ENCODE data around the gene CLCN2.

Gene CLCN2

DNA sequence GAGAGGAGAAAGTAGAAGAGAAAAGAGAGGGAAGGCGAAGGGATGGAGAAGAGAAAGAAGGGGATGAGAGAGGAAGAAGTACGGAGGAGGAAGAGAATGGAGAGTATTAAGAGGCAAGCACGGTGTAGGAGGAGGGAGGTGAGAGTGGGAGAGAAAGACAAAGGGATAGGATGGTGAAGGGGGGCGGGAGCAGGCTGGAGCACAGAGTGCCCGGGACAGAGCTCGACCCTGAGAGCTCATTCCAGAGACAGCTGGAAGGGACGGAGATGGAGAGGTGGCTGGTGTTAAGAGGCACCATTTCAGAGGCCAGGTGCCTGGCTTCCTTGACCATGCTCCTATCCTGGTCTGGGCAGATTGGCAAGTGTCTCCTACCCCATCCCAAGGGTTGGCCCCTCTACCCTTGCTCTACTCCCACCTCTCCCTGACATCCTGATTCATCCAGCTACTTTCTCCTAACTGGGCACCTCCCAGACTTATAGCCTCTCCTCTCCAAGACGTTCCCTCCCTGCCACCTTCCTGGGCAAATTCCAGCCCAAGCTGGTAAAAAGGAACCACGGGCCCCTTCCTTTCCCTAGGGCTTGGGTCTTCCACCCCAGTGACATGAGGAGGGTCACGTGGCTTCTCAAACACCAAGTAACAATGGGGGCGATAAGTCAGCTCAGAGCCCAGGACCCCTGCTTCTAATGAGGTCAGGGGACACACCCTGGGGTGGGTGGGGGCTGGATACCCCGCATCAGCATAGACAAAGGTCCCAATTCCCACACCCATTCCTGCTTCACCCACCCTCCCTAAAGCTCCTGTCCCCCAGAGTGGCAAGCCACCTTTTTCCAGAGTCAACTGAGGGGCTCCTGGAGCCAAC is 1.1 kb downstream of the CLCN2 start:
- no peak for DNase-seq (ENCODE audit: low spot score)
- H3K4me1 Mint-ChIP-seq (ENCODE audit: low read depth): peaks cover 17% of the 10 kb centered on the region
- peaks cover 13% of the 10 kb centered on the region for H3K36me3 Mint-ChIP-seq (ENCODE audit: low read depth)
- H3K9me3 Mint-ChIP-seq: no peaks in the 10 kb centered on the region
- peaks cover 3% of the 10 kb centered on the region for H3K27me3 Mint-ChIP-seq (ENCODE audit: low read depth)
- peak overlapping the region; percentile 90 for H3K4me3 Mint-ChIP-seq
- H3K27ac Mint-ChIP-seq: peak overlapping the region; percentile 69

DNA sequence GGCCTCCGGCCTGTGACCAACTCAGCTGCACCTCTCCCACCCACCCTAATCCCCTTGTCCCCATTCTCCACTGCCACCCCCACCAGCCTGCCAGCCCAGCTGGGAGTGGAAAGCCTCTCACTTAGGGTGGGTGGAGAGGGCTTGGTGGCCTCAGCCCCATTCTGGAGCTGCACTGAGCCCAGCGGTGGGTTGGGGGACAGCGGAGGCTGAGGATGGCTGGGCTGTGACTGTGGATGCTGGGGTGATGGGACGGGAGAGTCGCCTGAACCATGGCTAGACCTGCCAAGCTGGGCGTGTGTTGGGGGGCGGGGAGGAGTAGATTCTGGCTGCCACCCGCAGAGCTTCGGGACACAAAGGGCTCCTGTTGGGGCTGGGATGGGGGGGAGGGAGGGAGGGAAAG is 1.8 kb downstream of the CLCN2 start:
- no peak overlapping the region for H3K27ac Mint-ChIP-seq
- H3K4me3 Mint-ChIP-seq: peak overlapping the region; percentile 90
- H3K4me1 Mint-ChIP-seq (ENCODE audit: low read depth): peaks cover 11% of the 10 kb centered on the region
- no peak for DNase-seq (ENCODE audit: low spot score)
- no peaks in the 10 kb centered on the region for H3K9me3 Mint-ChIP-seq
- peaks cover 3% of the 10 kb centered on the region for H3K27me3 Mint-ChIP-seq (ENCODE audit: low read depth)
- H3K36me3 Mint-ChIP-seq (ENCODE audit: low read depth): peaks cover 6% of the 10 kb centered on the region

DNA sequence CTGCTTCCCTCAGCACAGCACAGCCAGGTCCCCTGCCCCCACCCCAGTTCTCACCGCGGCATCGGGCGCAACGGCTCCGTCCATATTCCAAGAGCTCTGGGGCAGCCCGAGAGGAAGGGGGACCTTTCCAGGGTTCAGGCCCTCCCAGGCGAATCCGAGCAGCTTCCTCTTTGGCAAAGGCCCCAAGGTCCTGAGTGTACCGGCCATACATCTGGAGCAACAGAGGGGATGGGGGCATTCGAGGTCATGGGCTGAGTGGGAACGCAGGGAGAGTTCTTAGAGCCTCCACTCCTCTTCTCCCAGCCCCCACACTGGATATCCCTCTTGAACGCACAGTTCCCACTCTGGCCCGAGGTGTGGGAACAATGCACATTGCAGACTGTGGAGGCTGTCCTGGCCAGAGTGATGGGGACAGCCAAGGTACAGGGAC is 2.5 kb downstream of the CLCN2 start:
- Mint-ChIP-seq H3K9me3 (no peaks in the 10 kb centered on the region), H3K4me1 (ENCODE audit: low read depth) (peaks cover 8% of the 10 kb centered on the region), H3K36me3 (ENCODE audit: low read depth) (peaks cover 4% of the 10 kb centered on the region), H3K27me3 (ENCODE audit: low read depth) (peaks cover 3% of the 10 kb centered on the region), H3K27ac (no peak overlapping the region), H3K4me3 (no peak overlapping the region)
- no peak for DNase-seq (ENCODE audit: low spot score)

DNA sequence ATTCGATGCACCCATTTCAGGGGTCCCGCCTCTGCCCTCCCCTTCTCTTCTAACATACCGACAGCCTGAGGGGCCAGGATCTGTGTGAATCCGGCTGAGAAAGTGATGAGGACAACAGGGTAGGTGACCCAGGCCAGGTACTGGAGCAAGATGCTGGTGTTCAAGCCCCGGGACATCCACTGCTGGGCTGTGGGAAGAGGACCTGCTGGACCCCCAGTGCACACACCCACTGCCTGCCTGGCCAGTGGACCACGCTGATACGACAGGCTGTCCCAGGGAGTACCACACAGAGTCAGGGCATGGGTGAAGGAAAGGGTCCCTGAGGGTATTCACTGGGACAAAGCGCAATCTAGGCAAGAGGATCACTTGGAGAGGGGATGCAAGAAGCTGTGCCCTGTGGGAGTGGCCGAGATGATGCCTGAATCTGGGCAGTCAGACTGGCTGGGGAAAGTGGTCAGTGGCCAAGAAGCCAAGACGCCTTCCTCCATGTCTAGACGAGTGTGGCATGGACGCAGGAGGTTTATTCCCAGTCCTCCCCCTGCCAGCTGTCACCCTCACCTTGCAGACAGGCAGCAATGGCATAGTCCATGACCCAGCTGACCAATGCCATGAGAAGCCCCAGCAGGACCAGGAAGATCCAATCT is 3.2 kb downstream of the CLCN2 start:
- H3K36me3 Mint-ChIP-seq (ENCODE audit: low read depth): peaks cover under 1% of the 10 kb centered on the region
- DNase-seq (ENCODE audit: low spot score): no peak
- peaks cover 3% of the 10 kb centered on the region for H3K27me3 Mint-ChIP-seq (ENCODE audit: low read depth)
- H3K4me1 Mint-ChIP-seq (ENCODE audit: low read depth): peaks cover 8% of the 10 kb centered on the region
- no peak overlapping the region for H3K27ac Mint-ChIP-seq
- no peaks in the 10 kb centered on the region for H3K9me3 Mint-ChIP-seq
- H3K4me3 Mint-ChIP-seq: no peak overlapping the region

DNA sequence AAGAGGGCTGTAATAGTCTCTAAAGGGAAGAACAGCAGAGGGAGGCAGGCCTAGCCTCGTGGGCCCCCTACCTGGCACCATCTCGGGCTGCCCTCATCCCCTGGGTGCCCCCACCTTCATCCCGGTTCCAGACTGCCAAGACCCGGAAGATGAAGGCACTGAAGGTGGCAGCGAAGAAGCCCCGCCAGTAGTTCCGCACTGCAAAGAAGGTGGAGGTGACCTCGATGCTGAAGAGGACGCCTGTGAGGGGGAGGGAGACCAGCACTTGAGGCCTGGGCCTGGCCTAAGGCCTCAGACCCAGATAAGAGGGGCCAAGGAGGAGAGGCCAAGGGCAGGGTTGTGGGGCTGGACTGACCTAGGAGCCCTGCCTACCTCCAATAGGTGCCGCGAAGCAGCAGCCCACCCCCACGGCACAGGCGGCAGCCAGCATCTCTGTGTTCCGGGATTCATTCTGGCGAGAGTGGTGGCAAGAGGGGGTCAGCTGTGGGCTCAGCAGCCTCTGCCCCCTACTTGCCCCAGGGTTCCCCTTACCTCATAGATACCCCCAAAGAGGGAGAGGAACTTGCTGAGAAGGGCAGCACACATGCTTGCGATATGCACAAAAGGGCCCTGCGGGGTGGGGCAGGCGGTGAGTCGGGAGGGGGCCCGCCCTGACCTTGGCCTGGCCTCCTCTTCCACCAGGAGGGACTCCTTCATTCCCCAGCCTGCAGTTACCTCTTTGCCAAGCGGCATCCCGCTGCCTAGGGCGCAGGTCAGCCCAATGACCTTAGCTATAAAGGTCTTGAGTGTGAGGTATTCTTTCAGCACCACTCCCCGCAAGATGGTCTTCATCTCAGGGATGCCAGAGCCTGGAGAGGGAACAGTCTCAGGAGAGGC is 3.9 kb downstream of the CLCN2 start:
- Mint-ChIP-seq H3K27ac (no peak overlapping the region), H3K27me3 (ENCODE audit: low read depth) (peaks cover 3% of the 10 kb centered on the region), H3K9me3 (no peaks in the 10 kb centered on the region), H3K4me3 (no peak overlapping the region), H3K36me3 (ENCODE audit: low read depth) (no peaks in the 10 kb centered on the region), H3K4me1 (ENCODE audit: low read depth) (peaks cover 7% of the 10 kb centered on the region)
- DNase-seq (ENCODE audit: low spot score): no peak

DNA sequence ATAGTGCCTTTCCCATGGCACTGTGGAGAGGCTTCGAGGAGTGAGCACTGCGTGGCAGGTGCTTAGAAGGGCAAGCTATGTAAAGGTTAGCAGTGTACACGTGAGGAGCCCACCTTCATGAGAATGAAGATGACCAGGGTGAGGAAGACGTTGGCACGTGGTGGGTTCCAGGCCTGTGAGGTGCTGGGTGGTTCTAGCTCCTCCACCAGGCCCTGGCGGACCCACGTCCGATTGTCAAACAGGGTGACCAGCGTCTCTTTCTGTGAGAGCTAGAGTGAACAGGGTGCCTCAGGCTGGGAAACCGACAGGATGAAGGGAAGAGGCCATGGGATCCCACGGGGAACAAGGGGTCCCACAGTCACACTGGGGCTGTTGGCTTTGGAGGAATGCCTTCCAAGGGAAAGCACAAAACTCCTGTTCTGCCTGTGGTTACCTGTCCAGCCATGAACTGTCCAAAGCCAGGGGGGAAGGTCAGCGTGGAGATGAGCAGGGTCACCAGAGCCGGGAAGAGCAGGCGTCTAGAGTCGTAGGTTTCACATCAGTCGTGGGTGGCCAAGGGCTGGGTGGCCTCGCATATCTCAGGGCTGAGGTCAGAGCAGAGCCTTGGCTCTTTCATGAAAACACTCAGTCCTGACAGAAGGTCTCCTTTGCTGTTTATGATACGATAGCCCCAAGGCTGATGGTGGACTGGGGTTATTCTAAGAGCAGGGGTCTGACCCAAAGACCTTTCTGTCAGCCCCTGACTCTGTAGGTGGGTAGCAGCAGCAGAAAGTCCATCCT is 6.0 kb downstream of the CLCN2 start:
- Mint-ChIP-seq H3K4me1 (ENCODE audit: low read depth) (peaks cover 4% of the 10 kb centered on the region), H3K27ac (peak overlapping the region; percentile 55), H3K4me3 (no peak overlapping the region), H3K9me3 (no peaks in the 10 kb centered on the region), H3K27me3 (ENCODE audit: low read depth) (peaks cover 3% of the 10 kb centered on the region), H3K36me3 (ENCODE audit: low read depth) (no peaks in the 10 kb centered on the region)
- DNase-seq (ENCODE audit: low spot score): no peak

DNA sequence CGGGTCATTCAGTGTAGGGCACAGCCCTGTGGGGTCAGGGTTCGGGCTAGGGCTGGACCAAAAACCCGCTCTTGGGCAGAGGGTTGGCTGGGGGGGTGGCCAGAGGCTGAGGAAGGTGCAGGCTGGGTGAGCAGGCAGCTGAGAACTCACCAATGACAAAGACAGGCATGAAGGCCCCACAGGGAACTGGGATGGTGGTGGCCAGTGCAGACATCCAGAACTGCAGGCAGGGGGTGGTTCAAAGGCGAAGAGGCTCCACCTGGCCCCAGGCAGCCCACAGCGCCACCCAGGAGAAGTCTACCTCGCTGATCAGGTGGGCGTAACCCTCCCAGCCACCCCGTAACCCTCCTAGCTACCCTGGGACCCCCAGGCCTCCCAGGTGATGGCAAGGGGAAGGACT is 6.7 kb downstream of the CLCN2 start:
- no peak for DNase-seq (ENCODE audit: low spot score)
- no peaks in the 10 kb centered on the region for H3K9me3 Mint-ChIP-seq
- peaks cover 1% of the 10 kb centered on the region for H3K4me1 Mint-ChIP-seq (ENCODE audit: low read depth)
- H3K27me3 Mint-ChIP-seq (ENCODE audit: low read depth): no peaks in the 10 kb centered on the region
- no peak overlapping the region for H3K4me3 Mint-ChIP-seq
- H3K36me3 Mint-ChIP-seq (ENCODE audit: low read depth): no peaks in the 10 kb centered on the region
- no peak overlapping the region for H3K27ac Mint-ChIP-seq

DNA sequence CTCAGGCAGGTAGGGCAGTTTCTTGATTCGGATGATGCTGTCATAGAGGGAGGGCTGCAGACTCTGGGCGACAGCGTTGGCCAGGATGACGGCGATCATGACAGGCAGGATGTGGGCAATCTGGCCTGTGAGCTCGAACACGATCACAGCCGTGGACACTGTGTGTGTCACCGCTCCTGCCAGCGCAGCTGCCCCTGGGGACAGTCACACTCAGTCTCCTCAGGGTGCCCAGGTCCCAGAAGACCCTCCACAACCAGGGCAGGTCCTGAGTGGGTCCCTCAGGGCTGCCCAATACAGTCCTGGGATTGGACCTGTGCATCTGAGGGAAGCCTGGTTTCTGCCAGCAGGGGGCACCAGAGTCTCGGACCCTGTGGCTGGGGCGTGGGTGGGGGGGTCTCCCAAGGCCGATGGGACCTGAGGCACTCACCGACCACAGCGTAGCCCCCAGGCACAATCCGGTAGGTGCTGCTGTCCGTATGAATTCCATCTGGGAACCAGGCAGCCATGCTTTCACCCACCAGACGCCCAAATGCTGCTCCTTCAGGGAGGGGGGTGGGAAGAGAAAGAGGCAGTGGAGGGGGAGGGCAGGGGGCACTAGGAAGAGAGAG is 7.2 kb downstream of the CLCN2 start:
- H3K36me3 Mint-ChIP-seq (ENCODE audit: low read depth): no peaks in the 10 kb centered on the region
- peak; percentile 30 for DNase-seq (ENCODE audit: low spot score)
- no peak overlapping the region for H3K4me3 Mint-ChIP-seq
- no peaks in the 10 kb centered on the region for H3K9me3 Mint-ChIP-seq
- peaks cover 1% of the 10 kb centered on the region for H3K4me1 Mint-ChIP-seq (ENCODE audit: low read depth)
- no peak overlapping the region for H3K27ac Mint-ChIP-seq
- H3K27me3 Mint-ChIP-seq (ENCODE audit: low read depth): no peaks in the 10 kb centered on the region

DNA sequence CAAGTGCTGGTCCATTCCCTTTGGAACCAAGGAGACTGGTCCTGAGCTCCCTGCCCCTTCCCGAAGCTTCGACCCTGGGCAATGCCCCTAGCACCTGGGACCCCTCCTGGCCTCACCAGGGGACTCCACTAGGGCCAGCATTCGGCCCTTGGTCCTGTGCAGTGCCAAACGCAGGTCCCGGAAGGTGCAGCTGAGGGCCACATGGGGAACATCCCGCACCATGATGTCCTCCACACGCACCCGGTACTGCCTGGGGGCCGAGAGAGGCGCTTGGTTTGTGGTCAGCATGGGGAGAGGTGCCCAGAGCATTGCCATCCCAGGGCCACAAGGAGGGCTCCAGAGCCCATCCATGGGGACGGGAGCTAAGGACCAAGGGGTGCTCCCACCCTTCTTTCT is 7.9 kb downstream of the CLCN2 start:
- H3K9me3 Mint-ChIP-seq: no peaks in the 10 kb centered on the region
- H3K27me3 Mint-ChIP-seq (ENCODE audit: low read depth): no peaks in the 10 kb centered on the region
- H3K4me3 Mint-ChIP-seq: no peak overlapping the region
- DNase-seq (ENCODE audit: low spot score): no peak
- H3K4me1 Mint-ChIP-seq (ENCODE audit: low read depth): peaks cover 1% of the 10 kb centered on the region
- no peak overlapping the region for H3K27ac Mint-ChIP-seq
- H3K36me3 Mint-ChIP-seq (ENCODE audit: low read depth): no peaks in the 10 kb centered on the region

DNA sequence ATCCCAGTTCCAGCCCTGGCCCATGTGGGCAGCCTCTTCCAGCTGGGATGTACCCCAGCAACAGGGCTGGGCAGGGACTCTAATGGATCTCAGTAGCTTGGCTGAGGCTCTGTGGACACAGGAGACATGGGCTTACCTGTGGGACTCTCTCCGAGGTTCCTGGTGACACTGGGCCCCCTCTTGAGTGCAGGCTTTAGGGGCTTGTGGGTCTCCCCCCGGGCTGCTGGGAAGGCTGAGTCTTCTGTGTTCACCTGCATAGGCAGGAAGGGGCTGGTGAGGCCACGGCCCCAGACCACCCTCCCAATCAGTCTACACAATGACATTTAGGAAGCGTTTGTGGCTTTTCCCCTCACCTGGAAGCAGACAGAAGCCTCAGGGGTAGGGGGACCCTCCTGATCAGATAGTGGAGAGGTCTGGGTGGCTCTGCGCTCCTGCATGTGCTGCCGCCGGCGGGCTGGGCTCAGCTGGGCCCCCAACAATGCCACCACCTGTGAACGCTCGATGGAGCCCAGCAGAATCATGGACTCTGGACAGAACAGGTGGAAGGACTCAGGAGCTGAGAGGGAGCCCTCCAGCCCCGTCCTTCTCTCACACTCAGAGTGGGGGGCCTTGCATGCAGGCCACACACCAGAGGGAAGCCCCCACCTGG is 8.4 kb downstream of the CLCN2 start:
- Mint-ChIP-seq H3K27ac (no peak overlapping the region), H3K9me3 (no peaks in the 10 kb centered on the region), H3K36me3 (ENCODE audit: low read depth) (no peaks in the 10 kb centered on the region), H3K27me3 (ENCODE audit: low read depth) (no peaks in the 10 kb centered on the region), H3K4me3 (no peak overlapping the region), H3K4me1 (ENCODE audit: low read depth) (peaks cover 1% of the 10 kb centered on the region)
- DNase-seq (ENCODE audit: low spot score): no peak

DNA sequence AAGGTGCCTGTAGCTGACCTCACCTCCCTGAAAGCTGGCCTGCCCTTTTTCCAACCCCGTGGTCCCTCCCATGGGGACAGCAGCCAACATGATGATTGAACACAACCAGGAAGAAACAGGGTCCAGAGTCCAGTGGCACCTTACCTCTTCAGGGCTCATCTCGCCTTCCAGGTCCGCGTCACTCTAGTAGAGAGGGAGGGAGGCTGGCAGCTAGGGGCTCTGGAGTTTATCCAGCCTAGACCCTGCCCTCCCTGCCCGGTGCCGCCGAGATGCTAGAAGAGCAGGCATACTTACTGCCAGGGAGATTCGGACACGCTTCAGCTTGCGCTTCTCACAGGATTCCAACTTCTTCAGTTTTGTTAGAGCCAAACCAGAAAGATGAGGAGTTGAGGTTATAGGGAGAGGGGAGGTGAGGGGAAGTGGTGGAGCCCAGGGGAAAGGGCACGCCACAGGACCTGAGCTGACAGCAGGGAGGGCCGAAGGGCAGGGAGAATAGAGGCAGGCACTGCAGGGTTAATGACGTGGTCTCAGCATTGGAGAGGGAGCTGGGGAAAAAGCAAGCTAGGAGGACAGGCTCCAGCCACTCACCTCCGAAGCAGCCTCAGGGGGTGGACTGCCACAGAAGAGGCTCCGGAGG is 9.1 kb downstream of the CLCN2 start:
- H3K36me3 Mint-ChIP-seq (ENCODE audit: low read depth): no peaks in the 10 kb centered on the region
- H3K4me1 Mint-ChIP-seq (ENCODE audit: low read depth): peaks cover 5% of the 10 kb centered on the region
- no peak overlapping the region for H3K4me3 Mint-ChIP-seq
- no peaks in the 10 kb centered on the region for H3K9me3 Mint-ChIP-seq
- no peak for DNase-seq (ENCODE audit: low spot score)
- H3K27ac Mint-ChIP-seq: no peak overlapping the region
- no peaks in the 10 kb centered on the region for H3K27me3 Mint-ChIP-seq (ENCODE audit: low read depth)

DNA sequence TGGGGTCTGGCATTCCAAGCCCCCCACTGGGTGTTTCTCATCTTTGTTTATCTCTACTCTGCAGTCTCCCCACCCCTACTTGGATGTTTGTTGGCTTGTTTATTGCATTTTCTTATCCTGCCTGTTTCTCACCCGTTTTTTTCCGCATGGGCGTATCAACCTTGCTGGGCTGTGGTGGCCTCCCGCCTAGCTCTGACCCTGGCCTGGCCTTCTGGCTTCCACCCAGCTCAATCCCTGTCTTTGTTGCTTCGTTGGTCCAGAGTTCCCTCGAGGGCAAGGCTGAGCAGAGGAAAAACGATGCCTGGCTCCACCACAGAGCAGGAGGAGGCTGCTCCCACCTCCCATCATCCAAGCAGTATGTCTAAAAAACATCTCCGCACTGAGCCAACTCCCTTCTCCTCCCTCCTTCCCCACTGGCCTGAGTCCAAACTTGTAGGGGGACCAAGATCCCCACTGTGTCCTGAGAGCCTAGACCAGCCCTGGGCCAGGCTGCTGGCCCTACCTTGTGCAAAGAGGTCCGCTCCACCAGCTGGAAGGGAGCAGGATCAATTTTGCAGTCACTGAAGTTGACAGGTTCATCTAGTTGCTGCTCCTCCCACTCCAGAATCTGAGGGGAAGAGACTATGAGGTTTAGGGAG is 9.8 kb downstream of the CLCN2 start:
- Mint-ChIP-seq H3K27ac (no peak overlapping the region), H3K9me3 (no peaks in the 10 kb centered on the region), H3K4me1 (ENCODE audit: low read depth) (peaks cover 5% of the 10 kb centered on the region), H3K36me3 (ENCODE audit: low read depth) (no peaks in the 10 kb centered on the region), H3K27me3 (ENCODE audit: low read depth) (no peaks in the 10 kb centered on the region), H3K4me3 (no peak overlapping the region)
- no peak for DNase-seq (ENCODE audit: low spot score)
